ENCODE measurements around the gene RND2.
"Not testable (repeated sequence)": the region's sequence is repeated elsewhere in the genome, so short reads cannot be mapped to it uniquely, and the experiment has no call there.

The RND2 gene

GRCh38 chr17:43027091-43028032, 2.3 kb downstream of the RND2 start:
- no peak for DNase-seq

- no peak for DNase-seq
Observed at GRCh38 chr17:43028221-43028861, 3.3 kb downstream of the RND2 start.

GRCh38 chr17:43030137-43030767, 5.2 kb downstream of the RND2 start:
- DNase-seq: no peak

GRCh38 chr17:43031666-43032065, 6.6 kb downstream of the RND2 start:
- no peak for DNase-seq

GRCh38 chr17:43033948-43034881, 9.2 kb downstream of the RND2 start:
- DNase-seq: no peak

- DNase-seq: no peak
Observed at GRCh38 chr17:43034894-43035293, 9.9 kb downstream of the RND2 start.

- DNase-seq: no peak
Observed at GRCh38 chr17:43039646-43040045, 14.6 kb downstream of the RND2 start.

- no peak for DNase-seq
Observed at GRCh38 chr17:43040655-43041054, 15.6 kb downstream of the RND2 start.

- no peak for DNase-seq
Observed at GRCh38 chr17:43042025-43042628, 17.1 kb downstream of the RND2 start.

- no peak for DNase-seq
Observed at GRCh38 chr17:43043307-43043706, 18.3 kb downstream of the RND2 start.

- no peak for DNase-seq
Observed at GRCh38 chr17:43044024-43044423, 19.0 kb downstream of the RND2 start.

GRCh38 chr17:43051969-43052368, 26.9 kb downstream of the RND2 start:
- DNase-seq: no peak

- DNase-seq: not testable (repeated sequence)
Observed at GRCh38 chr17:43053008-43053407, 28.0 kb downstream of the RND2 start.

- DNase-seq: no peak
Observed at GRCh38 chr17:43056051-43056450, 31.0 kb downstream of the RND2 start.

GRCh38 chr17:43062984-43063638, 38.1 kb downstream of the RND2 start:
- no peak for DNase-seq

GRCh38 chr17:43068570-43069367, 43.7 kb downstream of the RND2 start:
- no peak for DNase-seq

GRCh38 chr17:43069368-43069898, 44.4 kb downstream of the RND2 start:
- no peak for DNase-seq

- DNase-seq: no peak
Observed at GRCh38 chr17:43070257-43070656, 45.2 kb downstream of the RND2 start.

GRCh38 chr17:43070872-43071271, 45.8 kb downstream of the RND2 start:
- no peak for DNase-seq

- DNase-seq: no peak
Observed at GRCh38 chr17:43074869-43075268, 49.8 kb downstream of the RND2 start.

Measured in suppressor macrophage treated with lipopolysaccharide for 1 hour (primary cell).